Measurements from ENCODE around the gene HBM.
"Not testable (repeated sequence)": the region's sequence is repeated elsewhere in the genome, so short reads cannot be mapped to it uniquely, and the experiment has no call there.

HBM gene

DNA sequence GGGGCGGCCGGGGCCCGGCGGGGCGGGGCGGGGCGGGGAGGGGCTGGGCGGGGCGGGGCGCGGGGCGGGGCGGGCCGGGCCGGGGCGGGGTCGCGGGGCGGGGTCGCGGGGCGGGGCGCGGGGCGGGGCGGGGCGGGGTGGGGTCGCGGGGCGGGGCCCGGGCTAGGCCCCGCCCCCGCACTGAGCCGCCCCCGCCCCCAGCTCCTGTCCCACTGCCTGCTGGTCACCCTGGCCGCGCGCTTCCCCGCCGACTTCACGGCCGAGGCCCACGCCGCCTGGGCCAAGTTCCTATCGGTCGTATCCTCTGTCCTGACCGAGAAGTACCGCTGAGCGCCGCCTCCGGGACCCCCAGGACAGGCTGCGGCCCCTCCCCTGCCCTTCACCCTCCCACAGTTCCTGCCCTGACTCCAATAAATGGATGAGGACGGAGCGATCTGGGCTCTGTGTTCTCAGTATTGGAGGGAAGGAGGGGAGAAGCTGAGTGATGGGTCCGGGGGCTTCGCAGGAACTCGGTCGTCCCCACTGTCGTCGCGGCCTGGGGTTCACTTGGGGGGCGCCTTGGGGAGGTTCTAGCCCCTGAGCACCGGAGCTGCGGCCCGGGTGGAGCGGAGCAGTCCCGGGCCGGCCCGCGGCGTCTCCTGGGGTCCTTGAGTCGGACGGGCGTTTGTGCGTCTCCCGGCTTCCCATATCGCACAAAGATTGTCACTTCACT, 795 bp upstream of the HBM start:
- Histone ChIP-seq H3K4me1 (peaks cover 10 to 18% (median 16%) of the 10 kb centered on the region in 4 donors), H3K36me3 (no peaks in the 10 kb centered on the region), H3K27ac (no peak overlapping the region), H3K4me3 (peak overlapping the region in 1 of 2 donors; percentile 7), H3K27me3 (peaks cover 14 to 71% of the 10 kb centered on the region in 2 donors), H3K9me3 (no peaks in the 10 kb centered on the region)
- intact Hi-C loops (cut with DNase I; ENCODE audit: low total_unique reads) = no loop called here
- TF ChIP-seq, protein P1, sequence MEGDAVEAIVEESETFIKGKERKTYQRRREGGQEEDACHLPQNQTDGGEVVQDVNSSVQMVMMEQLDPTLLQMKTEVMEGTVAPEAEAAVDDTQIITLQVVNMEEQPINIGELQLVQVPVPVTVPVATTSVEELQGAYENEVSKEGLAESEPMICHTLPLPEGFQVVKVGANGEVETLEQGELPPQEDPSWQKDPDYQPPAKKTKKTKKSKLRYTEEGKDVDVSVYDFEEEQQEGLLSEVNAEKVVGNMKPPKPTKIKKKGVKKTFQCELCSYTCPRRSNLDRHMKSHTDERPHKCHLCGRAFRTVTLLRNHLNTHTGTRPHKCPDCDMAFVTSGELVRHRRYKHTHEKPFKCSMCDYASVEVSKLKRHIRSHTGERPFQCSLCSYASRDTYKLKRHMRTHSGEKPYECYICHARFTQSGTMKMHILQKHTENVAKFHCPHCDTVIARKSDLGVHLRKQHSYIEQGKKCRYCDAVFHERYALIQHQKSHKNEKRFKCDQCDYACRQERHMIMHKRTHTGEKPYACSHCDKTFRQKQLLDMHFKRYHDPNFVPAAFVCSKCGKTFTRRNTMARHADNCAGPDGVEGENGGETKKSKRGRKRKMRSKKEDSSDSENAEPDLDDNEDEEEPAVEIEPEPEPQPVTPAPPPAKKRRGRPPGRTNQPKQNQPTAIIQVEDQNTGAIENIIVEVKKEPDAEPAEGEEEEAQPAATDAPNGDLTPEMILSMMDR (IDR thresholded peaks at IDR 0.05) = no peak
- no peak for DNase-seq

DNA sequence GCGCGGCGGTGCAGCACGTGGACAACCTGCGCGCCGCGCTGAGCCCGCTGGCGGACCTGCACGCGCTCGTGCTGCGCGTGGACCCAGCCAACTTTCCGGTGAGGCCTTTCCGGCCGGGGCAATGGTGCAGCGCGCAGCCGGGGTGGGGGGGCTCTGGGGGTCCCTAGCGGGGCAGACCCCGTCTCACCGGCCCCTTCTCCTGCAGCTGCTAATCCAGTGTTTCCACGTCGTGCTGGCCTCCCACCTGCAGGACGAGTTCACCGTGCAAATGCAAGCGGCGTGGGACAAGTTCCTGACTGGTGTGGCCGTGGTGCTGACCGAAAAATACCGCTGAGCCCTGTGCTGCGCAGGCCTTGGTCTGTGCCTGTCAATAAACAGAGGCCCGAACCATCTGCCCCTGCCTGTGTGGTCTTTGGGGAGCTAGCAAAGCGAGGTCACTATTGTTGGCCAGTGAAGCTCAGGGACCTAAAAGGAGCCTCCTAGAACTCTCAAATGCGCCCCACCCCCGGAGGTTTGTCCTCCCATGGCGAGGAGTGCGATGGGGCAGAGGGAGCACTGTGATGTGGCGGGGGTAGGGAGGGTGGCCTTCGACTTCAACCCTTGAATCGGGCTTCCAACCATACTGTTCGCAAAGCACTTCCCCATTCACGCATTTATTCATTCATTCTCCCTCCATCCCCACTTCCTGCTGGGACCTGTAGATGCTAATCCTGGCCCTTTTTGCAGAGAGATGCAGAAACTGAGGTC, 770 bp downstream of the HBM start:
- no peak overlapping the region for H3K4me3 ChIP-seq
- intact Hi-C loops (cut with DNase I; ENCODE audit: low total_unique reads) = no loop called here
- no peak for DNase-seq
- peaks cover 14 to 77% of the 10 kb centered on the region in 2 donors for H3K27me3 ChIP-seq
- H3K4me1 ChIP-seq = peaks cover 10 to 18% (median 16%) of the 10 kb centered on the region in 4 donors
- TF ChIP-seq, protein P1 (IDR thresholded peaks at IDR 0.05) = no peak
- H3K36me3 ChIP-seq = no peaks in the 10 kb centered on the region
- no peaks in the 10 kb centered on the region for H3K9me3 ChIP-seq
- H3K27ac ChIP-seq = no peak overlapping the region

DNA sequence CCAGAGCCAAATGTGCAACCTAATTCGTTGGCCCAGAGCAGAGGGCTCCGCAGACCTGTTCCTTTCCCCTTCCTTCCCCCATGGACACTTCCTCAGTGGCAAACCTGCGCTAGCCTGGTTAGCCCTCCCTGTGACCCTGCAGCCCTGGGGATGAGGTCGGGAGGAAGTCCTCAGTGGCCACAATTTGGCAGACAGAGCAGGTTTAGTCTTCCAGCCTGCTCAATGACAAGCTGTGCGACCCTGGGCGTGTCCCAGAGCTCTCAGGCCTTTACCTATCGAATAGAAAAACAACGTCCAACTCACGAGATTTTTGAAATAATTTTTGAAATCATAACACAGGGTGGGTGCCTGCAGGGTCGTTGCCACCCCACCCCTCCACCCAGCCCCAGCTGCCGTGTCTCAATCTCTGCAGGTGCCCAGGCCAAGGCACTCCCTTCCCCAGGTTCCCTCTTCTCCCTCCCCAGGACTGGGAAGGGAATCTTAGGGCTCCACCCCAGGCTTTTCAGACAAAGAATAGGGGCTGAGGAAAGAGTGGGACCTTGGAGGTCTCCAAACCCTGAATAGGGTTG, 1.4 kb downstream of the HBM start:
- no peak for DNase-seq
- H3K27ac ChIP-seq = no peak overlapping the region
- no peaks in the 10 kb centered on the region for H3K9me3 ChIP-seq
- no peaks in the 10 kb centered on the region for H3K36me3 ChIP-seq
- no peak overlapping the region for H3K4me3 ChIP-seq
- peaks cover 14 to 80% of the 10 kb centered on the region in 2 donors for H3K27me3 ChIP-seq
- intact Hi-C loops (cut with DNase I; ENCODE audit: low total_unique reads) = no loop called here
- peaks cover 10 to 18% (median 16%) of the 10 kb centered on the region in 4 donors for H3K4me1 ChIP-seq
- TF ChIP-seq, protein P1 (IDR thresholded peaks at IDR 0.05) = no peak

DNA sequence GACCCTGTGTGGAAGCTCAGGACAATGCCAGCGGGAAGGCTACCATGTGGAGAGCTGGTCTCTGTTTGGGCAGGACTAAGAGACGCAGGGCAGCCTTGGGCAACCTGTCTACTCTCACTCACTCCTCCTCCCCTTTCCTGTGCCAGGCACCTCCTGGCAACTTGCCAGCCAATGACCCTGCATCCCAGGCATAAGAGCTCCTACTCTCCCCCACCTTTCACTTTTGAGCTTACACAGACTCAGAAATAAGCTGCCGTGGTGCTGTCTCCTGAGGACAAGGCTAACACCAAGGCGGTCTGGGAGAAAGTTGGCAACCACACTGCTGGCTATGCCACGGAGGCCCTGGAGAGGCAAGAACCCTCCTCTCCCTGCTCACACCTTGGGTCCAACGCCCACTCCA, 2.6 kb downstream of the HBM start:
- Histone ChIP-seq H3K4me3 (no peak overlapping the region), H3K36me3 (no peaks in the 10 kb centered on the region), H3K9me3 (no peaks in the 10 kb centered on the region), H3K27ac (no peak overlapping the region), H3K27me3 (peaks cover 14 to 72% of the 10 kb centered on the region in 2 donors), H3K4me1 (peaks cover 10 to 18% (median 16%) of the 10 kb centered on the region in 4 donors)
- DNase-seq = no peak
- TF ChIP-seq, protein P1 (IDR thresholded peaks at IDR 0.05) = no peak
- intact Hi-C loops (cut with DNase I; ENCODE audit: low total_unique reads) = no loop called here

DNA sequence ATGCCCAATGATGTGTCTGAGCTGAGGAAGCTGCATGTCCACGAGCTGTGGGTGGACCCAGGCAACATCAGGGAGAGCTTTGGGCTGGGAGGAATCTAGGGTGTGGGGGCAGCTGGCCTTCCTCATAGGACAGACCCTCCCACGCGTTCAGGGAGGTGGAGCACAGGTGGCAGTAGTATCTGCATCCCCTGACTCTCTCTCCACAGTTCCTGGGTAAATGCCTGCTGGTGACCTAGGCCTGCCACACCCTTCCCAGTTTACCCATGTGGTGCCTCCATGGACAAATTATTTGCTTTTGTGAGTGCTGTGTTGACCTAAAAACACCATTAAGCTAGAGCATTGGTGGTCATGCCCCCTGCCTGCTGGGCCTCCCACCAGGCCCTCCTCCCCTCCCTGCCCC, 3.2 kb downstream of the HBM start:
- peaks cover 14 to 73% of the 10 kb centered on the region in 2 donors for H3K27me3 ChIP-seq
- no peak for DNase-seq
- H3K36me3 ChIP-seq = no peaks in the 10 kb centered on the region
- H3K4me3 ChIP-seq = no peak overlapping the region
- peaks cover 10 to 18% (median 16%) of the 10 kb centered on the region in 4 donors for H3K4me1 ChIP-seq
- intact Hi-C loops (cut with DNase I; ENCODE audit: low total_unique reads) = no loop called here
- H3K9me3 ChIP-seq = no peaks in the 10 kb centered on the region
- no peak overlapping the region for H3K27ac ChIP-seq
- TF ChIP-seq, protein P1 (IDR thresholded peaks at IDR 0.05) = no peak

DNA sequence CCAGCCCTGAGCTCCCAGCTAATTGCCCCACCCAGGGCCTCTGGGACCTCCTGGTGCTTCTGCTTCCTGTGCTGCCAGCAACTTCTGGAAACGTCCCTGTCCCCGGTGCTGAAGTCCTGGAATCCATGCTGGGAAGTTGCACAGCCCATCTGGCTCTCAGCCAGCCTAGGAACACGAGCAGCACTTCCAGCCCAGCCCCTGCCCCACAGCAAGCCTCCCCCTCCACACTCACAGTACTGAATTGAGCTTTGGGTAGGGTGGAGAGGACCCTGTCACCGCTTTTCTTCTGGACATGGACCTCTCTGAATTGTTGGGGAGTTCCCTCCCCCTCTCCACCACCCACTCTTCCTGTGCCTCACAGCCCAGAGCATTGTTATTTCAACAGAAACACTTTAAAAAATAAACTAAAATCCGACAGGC, 4.3 kb downstream of the HBM start:
- peaks cover 13 to 79% of the 10 kb centered on the region in 2 donors for H3K27me3 ChIP-seq
- H3K4me3 ChIP-seq; H3K36me3 ChIP-seq; H3K9me3 ChIP-seq; intact Hi-C loops (cut with DNase I; ENCODE audit: low total_unique reads); H3K27ac ChIP-seq; DNase-seq: not testable (repeated sequence)
- peaks cover 10 to 16% (median 14%) of the 10 kb centered on the region in 4 donors for H3K4me1 ChIP-seq

Measured in tibial artery (tissue), 4 donors.